GM18867 (cell line): ENCODE measurements around the gene CTTNBP2NL.

Source experiments
- ATAC-seq: cut with Tn5 transposase; IDR thresholded peaks from one replicate; pipeline ENCODE4 v1.9.1; 2021; ENCODE audit warnings: mild to moderate bottlenecking, moderate library complexity; ENCODE audit not compliant: unreplicated experiment

Gene CTTNBP2NL

DNA sequence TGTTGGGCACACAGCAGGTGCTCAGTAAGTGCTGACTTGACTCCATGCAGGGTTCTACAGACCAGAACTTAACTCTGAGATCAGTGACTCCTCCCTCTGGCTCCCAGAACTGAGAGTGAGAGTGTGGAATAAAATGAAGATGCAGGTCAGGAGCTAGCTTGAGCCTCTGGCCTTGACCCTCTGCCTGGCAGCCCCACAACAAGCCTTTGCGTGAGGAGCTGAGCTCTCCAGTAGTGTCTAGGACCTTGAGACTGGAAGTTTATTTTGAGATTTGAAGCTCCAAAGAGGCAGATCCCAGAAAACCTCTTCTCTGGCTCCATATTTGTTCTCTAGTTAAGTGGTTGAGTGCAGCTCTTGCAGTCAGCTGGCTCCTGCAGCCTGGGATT, 109.4 kb downstream of the CTTNBP2NL start:
- ATAC-seq = no peak

GRCh38 chr1:112505878-112506277, 109.9 kb downstream of the CTTNBP2NL start:
- no peak for ATAC-seq

GRCh38 chr1:112506306-112506705, 110.3 kb downstream of the CTTNBP2NL start:
- ATAC-seq = no peak

- no peak for ATAC-seq
These were observed 110.7 kb downstream of the CTTNBP2NL start for GRCh38 chr1:112506731-112507130.

- no peak for ATAC-seq
These were observed 111.3 kb downstream of the CTTNBP2NL start for GRCh38 chr1:112507336-112507735.

- no peak for ATAC-seq
These were observed 111.9 kb downstream of the CTTNBP2NL start for GRCh38 chr1:112507921-112508277.

DNA sequence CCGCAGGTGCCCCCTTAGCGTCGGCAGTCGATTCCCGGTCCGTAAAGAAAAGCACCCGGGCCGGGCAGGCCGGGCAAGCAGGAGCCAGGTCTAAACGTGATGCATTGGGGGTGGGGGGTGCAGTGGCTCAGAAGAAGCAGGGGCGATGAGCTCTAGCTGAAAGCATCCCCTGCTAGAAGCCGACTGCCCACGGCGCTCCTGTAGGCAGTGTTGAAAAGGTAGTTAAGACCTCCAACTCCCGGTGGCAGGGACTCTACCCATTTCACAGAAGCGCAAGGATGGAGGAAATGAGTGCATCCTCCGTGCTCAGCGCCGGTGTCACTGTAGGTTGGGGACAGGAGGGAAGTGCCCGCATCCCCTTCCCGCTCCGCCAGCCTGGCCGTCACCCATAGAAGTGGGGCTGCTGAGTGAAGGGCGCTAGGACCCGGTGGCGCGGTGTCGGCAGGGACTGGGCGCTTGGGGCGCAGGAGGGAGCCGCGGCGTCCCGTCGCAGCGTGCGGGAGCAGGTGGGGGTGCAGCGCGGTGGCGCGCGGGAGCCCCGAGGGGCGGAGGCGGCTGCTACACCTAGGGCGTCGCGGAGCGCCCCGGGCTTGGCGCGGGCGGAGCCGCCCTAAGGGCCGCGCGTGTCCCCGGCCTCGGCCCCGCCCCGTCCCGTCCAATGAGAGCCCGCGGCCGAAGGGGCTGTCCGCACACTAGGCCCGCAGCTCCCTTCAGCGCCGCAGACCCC, 112.4 kb downstream of the CTTNBP2NL start, which contains the start of gene WNT2B:
TSS of gene WNT2B (plus strand) at position 688 of the 727 bp plus-strand sequence. CDS start 298 bp downstream, outside the sequence.
- ATAC-seq = peak; percentile 81

DNA sequence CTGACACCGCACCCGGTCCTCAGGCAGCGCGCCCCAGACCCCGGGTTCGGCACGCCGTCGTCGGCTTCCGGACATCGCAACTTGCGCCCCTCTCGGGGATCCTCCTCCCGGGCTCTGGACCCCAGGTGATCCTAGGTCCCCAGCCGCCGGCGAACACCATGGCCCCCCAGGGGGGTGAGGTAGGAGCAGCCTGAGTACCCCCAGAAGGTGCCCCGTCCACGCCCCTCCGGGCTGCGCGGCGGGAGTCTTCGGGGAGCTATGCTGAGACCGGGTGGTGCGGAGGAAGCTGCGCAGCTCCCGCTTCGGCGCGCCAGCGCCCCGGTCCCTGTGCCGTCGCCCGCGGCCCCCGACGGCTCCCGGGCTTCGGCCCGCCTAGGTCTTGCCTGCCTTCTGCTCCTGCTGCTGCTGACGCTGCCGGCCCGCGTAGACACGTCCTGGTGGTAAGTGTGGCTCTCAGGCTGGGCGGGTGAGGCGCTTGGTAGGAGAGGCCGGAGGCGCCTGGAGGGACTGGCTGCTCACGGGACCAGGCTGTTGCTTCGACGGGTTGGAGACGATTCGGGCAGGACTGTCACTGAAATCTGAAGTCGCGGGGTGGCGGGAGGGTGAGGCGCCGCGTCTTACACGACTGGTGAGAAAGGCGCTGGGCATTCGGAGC, 113.1 kb downstream of the CTTNBP2NL start:
- ATAC-seq = no peak

- no peak for ATAC-seq
These were observed 113.7 kb downstream of the CTTNBP2NL start for GRCh38 chr1:112509660-112510178.

DNA sequence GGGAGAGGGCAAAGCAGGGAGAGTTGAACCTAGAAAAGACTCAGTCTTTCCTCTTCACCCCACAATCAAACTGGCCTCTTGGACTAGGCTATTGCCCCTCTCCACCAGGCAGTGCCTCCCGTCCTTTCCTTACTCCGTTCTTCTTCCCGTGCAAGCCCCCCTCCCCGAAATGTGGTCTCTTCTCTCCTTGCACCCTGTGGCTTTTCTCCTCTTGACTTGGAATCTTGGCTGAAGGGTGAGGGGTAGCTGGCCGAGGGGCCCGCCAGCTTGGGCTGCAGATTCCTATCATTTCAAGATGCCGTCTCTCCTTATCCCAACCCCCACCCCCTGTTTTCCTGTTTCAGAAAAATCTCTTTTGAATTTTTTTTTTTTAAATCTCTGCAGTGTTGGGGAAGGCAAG, 114.3 kb downstream of the CTTNBP2NL start:
- ATAC-seq = no peak
